ENCODE results near the gene KIAA0930. TPM values are rescaled to one million over a fixed set of nuclear protein-coding genes. Genes with fewer than 3 reads are reported as not detected.

The KIAA0930 gene
- total and polyA plus RNA-seq, 2 of the 4 experiments (the other 2 are of a cell fraction) = 25.3 to 34.1 TPM

DNA sequence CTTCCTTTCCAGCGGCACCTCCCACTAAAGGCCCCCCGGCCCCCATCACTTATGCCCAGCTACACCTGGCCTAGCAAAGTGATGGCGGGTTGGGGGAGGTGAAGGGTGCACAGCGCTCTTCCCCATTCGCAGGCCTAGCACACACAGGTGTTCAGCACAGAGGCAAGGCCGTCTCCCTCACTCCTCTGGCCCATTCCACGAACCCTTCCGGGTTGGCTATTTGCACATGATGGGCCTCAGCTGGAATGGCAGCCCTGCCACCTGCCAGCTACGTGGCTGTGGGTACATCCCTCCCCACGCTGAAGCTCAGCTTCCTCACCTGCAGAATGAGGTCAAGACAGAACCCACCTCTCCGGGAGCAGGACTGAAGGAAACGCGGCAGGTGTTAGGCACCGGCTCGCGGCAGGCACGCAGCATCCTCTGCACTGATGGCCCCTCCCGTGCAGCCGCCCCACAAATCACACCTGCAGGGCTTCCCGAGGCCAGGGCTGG, 4.8 kb downstream of the KIAA0930 start:
- Histone ChIP-seq H3K36me3 (ENCODE audit: control insufficient read depth, insufficient read depth, low read length) (peaks cover 6% of the 10 kb centered on the region; the same call in 1 of the 2 replicates), H3K18ac (ENCODE audit: low read depth, low read length) (no peak overlapping the region), H4K91ac (ENCODE audit: insufficient read depth, low read depth, low read length) (no peak overlapping the region), H3K9ac (ENCODE audit: low read depth, low read length) (no peak overlapping the region), H2AK5ac (ENCODE audit: low read depth, low read length) (no peak overlapping the region), H2AK9ac (replicated peaks; ENCODE audit: low read depth, low read length, poor library complexity) (no peak overlapping the region), H3K9me3 (ENCODE audit: control insufficient read depth, insufficient read depth, low read length) (no peaks in the 10 kb centered on the region), H2BK20ac (ENCODE audit: low read depth, low read length) (no peak overlapping the region), H3K4me2 (ENCODE audit: low read depth, low read length) (no peak overlapping the region), H2BK5ac (ENCODE audit: low read depth, low read length, poor library complexity, severe bottlenecking) (no peak overlapping the region), H4K8ac (ENCODE audit: low read depth in 2 of 2, low read length in 2 of 2) (no peak overlapping the region), H3K23ac (ENCODE audit: low read depth, low read length) (no peak overlapping the region), H3K56ac (ENCODE audit: extremely low read depth, insufficient read depth, low read length) (no peak overlapping the region), H3K4ac (ENCODE audit: low read depth, low read length) (no peak overlapping the region), H3K4me1 (ENCODE audit: control insufficient read depth, insufficient read depth, low read length) (no peaks in the 10 kb centered on the region), H4K20me1 (ENCODE audit: insufficient read depth, low read length) (peaks cover 70% of the 10 kb centered on the region), H3K14ac (replicated peaks; ENCODE audit: low read depth, low read length) (no peak overlapping the region), H2AFZ (replicated peaks; ENCODE audit: low read length, poor library complexity) (no peak overlapping the region), H2BK15ac (ENCODE audit: low read depth, low read length) (no peak overlapping the region), H2BK120ac (ENCODE audit: low read depth, low read length) (no peak overlapping the region), H3K4me3 (ENCODE audit: insufficient read depth, low read depth, low read length) (no peak overlapping the region), H3K27me3 (ENCODE audit: control insufficient read depth, insufficient read depth, low read length) (no peaks in the 10 kb centered on the region), H3K79me1 (ENCODE audit: low read depth in 1 of 2, low read length in 2 of 2) (peaks cover 24 to 66% of the 10 kb centered on the region in 2 experiments), H4K5ac (ENCODE audit: low read depth, low read length) (no peak overlapping the region), H3K9me1 (ENCODE audit: insufficient read depth, low read length) (no peaks in the 10 kb centered on the region), H3K27ac (ENCODE audit: insufficient read depth, low read length) (no peak overlapping the region)
- intact Hi-C loops (cut with micrococcal nuclease) (no loop called here), dilution Hi-C loops (cut with HindIII; ENCODE audit: low sequenced_read_pairs, unreplicated experiment) (no loop called here), in situ Hi-C loops (cut with MboI; ENCODE audit: low sequenced_read_pairs) (no loop called here)
- CTCF ChIA-PET = no interaction called here
- no peak for ATAC-seq (ENCODE audit: low read depth)
- WGBS, 2 experiments (ENCODE audit: extremely low coverage in 2 of 2, insufficient read length in 1 of 2) = 92% methylated on average over 13 of the region's 20 CpGs; no CpG with 5 or more reads in 1 of the 2 experiments
- BruUV-seq (replicated peaks) = no TSS peak
- POLR2A ChIA-PET (ENCODE audit: unreplicated experiment) = no interaction called here
- no peak for TF ChIP-seq CHD1 (IDR thresholded peaks at IDR 0.05; ENCODE audit: low read depth, low read length)
- TF ChIP-seq, protein P1, sequence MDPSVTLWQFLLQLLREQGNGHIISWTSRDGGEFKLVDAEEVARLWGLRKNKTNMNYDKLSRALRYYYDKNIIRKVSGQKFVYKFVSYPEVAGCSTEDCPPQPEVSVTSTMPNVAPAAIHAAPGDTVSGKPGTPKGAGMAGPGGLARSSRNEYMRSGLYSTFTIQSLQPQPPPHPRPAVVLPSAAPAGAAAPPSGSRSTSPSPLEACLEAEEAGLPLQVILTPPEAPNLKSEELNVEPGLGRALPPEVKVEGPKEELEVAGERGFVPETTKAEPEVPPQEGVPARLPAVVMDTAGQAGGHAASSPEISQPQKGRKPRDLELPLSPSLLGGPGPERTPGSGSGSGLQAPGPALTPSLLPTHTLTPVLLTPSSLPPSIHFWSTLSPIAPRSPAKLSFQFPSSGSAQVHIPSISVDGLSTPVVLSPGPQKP (IDR thresholded peaks at IDR 0.05; ENCODE audit: borderline replicate concordance, low read depth, low read length) = no peak
- no peak for TF ChIP-seq FOS (IDR thresholded peaks at IDR 0.05; ENCODE audit: low read depth, low read length)
- no peak for TF ChIP-seq MAZ (IDR thresholded peaks at IDR 0.05; ENCODE audit: borderline replicate concordance, low read depth, low read length)
- no peak for TF ChIP-seq RCOR1 (IDR thresholded peaks at IDR 0.05; ENCODE audit: insufficient replicate concordance, low read length)
- no peak for TF ChIP-seq MXI1 (IDR thresholded peaks at IDR 0.05; ENCODE audit: borderline replicate concordance, low read depth, low read length)
- TF ChIP-seq RAD21 (IDR thresholded peaks at IDR 0.05; ENCODE audit: low read length) = no peak
- no peak for TF ChIP-seq NFE2L2 (IDR thresholded peaks at IDR 0.05; ENCODE audit: low read depth, low read length)
- TF ChIP-seq, protein P2, sequence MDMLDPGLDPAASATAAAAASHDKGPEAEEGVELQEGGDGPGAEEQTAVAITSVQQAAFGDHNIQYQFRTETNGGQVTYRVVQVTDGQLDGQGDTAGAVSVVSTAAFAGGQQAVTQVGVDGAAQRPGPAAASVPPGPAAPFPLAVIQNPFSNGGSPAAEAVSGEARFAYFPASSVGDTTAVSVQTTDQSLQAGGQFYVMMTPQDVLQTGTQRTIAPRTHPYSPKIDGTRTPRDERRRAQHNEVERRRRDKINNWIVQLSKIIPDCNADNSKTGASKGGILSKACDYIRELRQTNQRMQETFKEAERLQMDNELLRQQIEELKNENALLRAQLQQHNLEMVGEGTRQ (IDR thresholded peaks at IDR 0.05; ENCODE audit: low read depth, low read length) = no peak
- no peak for TF ChIP-seq CEBPB (IDR thresholded peaks at IDR 0.05; ENCODE audit: low read depth, low read length)
- no peak for TF ChIP-seq MAFK (IDR thresholded peaks at IDR 0.05; ENCODE audit: low read depth, low read length)
- TF ChIP-seq, protein P3, sequence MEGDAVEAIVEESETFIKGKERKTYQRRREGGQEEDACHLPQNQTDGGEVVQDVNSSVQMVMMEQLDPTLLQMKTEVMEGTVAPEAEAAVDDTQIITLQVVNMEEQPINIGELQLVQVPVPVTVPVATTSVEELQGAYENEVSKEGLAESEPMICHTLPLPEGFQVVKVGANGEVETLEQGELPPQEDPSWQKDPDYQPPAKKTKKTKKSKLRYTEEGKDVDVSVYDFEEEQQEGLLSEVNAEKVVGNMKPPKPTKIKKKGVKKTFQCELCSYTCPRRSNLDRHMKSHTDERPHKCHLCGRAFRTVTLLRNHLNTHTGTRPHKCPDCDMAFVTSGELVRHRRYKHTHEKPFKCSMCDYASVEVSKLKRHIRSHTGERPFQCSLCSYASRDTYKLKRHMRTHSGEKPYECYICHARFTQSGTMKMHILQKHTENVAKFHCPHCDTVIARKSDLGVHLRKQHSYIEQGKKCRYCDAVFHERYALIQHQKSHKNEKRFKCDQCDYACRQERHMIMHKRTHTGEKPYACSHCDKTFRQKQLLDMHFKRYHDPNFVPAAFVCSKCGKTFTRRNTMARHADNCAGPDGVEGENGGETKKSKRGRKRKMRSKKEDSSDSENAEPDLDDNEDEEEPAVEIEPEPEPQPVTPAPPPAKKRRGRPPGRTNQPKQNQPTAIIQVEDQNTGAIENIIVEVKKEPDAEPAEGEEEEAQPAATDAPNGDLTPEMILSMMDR (conservative IDR thresholded peaks at IDR 0.05; ENCODE audit: low read depth, low read length) = no peak
- no peak for TF ChIP-seq RFX5 (IDR thresholded peaks at IDR 0.05; ENCODE audit: low read depth, low read length)
- no peak for TF ChIP-seq SMC3 (IDR thresholded peaks at IDR 0.05; ENCODE audit: low read depth, low read length)
- no peak for TF ChIP-seq POLR2A (IDR thresholded peaks at IDR 0.05; ENCODE audit: low read depth, low read length)
- TF ChIP-seq BHLHE40 (IDR thresholded peaks at IDR 0.05; ENCODE audit: low read depth, low read length) = no peak
- DNase-seq = no peak
